HL-60 (cell line): Measurements from ENCODE around the gene LRRTM4.

Experiments used
- GABPA ChIP-seq: IDR thresholded peaks from 2 replicates; pipeline ENCODE4 v1.6.1; 2012; ENCODE audit warnings: low read depth
- POLR2AphosphoS5 ChIP-seq: IDR thresholded peaks from 2 replicates; pipeline ENCODE4 v1.6.1; 2012; ENCODE audit warnings: low read depth
- TF ChIP-seq, protein P1 (sequence below): IDR thresholded peaks from one replicate; pipeline ENCODE4 v1.5.1; 2011; ENCODE audit warnings: low read length, control low read depth, inconsistent platforms; ENCODE audit not compliant: insufficient read depth
- TF ChIP-seq, protein P2 (sequence below): IDR thresholded peaks from 2 replicates; pipeline ENCODE4 v1.6.1; 2012; ENCODE audit warnings: low read depth; ENCODE audit not compliant: insufficient replicate concordance

DNA sequence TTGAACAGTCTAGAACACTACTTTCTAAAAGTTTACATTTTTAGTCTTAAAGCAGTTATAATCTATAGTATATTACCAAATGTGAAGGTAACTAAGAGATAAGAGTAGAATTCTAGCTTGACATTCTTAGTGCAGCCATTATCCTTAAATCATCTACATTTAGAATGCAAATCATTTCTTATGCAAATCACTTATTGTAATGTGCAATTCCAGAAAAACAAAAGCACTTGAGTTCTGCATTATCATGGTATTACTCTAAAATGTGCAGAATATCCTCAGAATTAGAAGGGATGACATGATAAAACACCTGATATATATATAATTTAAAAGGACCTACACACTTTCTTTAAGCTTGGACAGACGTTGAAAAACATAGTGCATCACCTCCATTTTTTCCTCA, 712 bp upstream of the LRRTM4 start:
- TF ChIP-seq, protein P1, sequence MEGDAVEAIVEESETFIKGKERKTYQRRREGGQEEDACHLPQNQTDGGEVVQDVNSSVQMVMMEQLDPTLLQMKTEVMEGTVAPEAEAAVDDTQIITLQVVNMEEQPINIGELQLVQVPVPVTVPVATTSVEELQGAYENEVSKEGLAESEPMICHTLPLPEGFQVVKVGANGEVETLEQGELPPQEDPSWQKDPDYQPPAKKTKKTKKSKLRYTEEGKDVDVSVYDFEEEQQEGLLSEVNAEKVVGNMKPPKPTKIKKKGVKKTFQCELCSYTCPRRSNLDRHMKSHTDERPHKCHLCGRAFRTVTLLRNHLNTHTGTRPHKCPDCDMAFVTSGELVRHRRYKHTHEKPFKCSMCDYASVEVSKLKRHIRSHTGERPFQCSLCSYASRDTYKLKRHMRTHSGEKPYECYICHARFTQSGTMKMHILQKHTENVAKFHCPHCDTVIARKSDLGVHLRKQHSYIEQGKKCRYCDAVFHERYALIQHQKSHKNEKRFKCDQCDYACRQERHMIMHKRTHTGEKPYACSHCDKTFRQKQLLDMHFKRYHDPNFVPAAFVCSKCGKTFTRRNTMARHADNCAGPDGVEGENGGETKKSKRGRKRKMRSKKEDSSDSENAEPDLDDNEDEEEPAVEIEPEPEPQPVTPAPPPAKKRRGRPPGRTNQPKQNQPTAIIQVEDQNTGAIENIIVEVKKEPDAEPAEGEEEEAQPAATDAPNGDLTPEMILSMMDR = no peak
- TF ChIP-seq POLR2AphosphoS5 = no peak
- TF ChIP-seq, protein P2, sequence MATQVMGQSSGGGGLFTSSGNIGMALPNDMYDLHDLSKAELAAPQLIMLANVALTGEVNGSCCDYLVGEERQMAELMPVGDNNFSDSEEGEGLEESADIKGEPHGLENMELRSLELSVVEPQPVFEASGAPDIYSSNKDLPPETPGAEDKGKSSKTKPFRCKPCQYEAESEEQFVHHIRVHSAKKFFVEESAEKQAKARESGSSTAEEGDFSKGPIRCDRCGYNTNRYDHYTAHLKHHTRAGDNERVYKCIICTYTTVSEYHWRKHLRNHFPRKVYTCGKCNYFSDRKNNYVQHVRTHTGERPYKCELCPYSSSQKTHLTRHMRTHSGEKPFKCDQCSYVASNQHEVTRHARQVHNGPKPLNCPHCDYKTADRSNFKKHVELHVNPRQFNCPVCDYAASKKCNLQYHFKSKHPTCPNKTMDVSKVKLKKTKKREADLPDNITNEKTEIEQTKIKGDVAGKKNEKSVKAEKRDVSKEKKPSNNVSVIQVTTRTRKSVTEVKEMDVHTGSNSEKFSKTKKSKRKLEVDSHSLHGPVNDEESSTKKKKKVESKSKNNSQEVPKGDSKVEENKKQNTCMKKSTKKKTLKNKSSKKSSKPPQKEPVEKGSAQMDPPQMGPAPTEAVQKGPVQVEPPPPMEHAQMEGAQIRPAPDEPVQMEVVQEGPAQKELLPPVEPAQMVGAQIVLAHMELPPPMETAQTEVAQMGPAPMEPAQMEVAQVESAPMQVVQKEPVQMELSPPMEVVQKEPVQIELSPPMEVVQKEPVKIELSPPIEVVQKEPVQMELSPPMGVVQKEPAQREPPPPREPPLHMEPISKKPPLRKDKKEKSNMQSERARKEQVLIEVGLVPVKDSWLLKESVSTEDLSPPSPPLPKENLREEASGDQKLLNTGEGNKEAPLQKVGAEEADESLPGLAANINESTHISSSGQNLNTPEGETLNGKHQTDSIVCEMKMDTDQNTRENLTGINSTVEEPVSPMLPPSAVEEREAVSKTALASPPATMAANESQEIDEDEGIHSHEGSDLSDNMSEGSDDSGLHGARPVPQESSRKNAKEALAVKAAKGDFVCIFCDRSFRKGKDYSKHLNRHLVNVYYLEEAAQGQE = no peak
- no peak for TF ChIP-seq GABPA
